Stimulated activated naive CD8-positive, alpha-beta T cell treated with anti-CD3 and anti-CD28 coated beads, Interleukin-15, amount 100 ng/mL, for 72 hours (primary cell): ENCODE measurements around the gene L2HGDH.
"Not testable (repeated sequence)": the region's sequence is repeated elsewhere in the genome, so short reads cannot be mapped to it uniquely, and the experiment has no call there.

Source experiments
- ATAC-seq: fragments of 150-1000 bp; cut with Tn5 transposase; 2 replicates; pipeline ENCODE4 v1.10.0; 2021; ENCODE audit warnings: mild to moderate bottlenecking, moderate library complexity
- DNase-seq, 2 donors: peaks; one replicate each; pipeline ENCODE4 v3.0.0; 2021 to 2022
- H3K27ac Mint-ChIP-seq, 2 donors: one replicate each; pipeline ENCODE4 v1.8.0; 2022; ENCODE audit warnings: mild to moderate bottlenecking in 2 of 2, mixed read lengths in 2 of 2, moderate library complexity in 2 of 2
- H3K27me3 Mint-ChIP-seq: one replicate; pipeline ENCODE4 v1.8.0; 2022; ENCODE audit warnings: mixed read lengths
- H3K4me1 Mint-ChIP-seq: one replicate; pipeline ENCODE4 v1.8.0; 2022; ENCODE audit warnings: mild to moderate bottlenecking, mixed read lengths
- H3K4me3 Mint-ChIP-seq, 2 donors: one replicate each; pipeline ENCODE4 v1.8.0; 2022; ENCODE audit warnings: mild to moderate bottlenecking in 2 of 2, mixed read lengths in 2 of 2, moderate library complexity in 1 of 2
- H3K9me3 Mint-ChIP-seq, 2 donors: one replicate each; pipeline ENCODE4 v1.8.0; 2022; ENCODE audit warnings: mixed read lengths in 2 of 2

The L2HGDH gene

DNA sequence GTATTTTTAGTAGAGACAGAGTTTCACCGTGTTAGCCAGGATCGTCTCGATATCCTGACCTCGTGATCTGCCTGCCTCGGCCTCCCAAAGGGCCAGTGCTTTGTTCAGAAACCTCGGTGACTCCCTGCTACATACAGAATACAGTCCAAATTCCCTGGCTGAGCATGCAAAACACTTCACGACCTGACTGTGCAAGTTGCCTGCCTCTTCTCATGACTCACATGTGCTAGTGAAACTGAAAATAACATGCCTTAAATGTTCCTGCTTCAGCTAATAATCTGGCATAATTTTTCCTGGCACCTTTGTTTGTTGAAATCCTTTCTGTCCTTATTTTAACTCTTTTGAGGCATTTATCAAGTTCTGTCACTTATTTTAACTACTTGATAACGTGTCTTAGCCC lies 8.3 kb upstream of the L2HGDH start:
- Mint-ChIP-seq H3K27me3 (no peaks in the 10 kb centered on the region), H3K4me1 (peaks cover 22% of the 10 kb centered on the region), H3K4me3 (no peak overlapping the region), H3K9me3 (no peaks in the 10 kb centered on the region), H3K27ac (no peak overlapping the region)
- ATAC-seq (no peak), DNase-seq (no peak)

DNA sequence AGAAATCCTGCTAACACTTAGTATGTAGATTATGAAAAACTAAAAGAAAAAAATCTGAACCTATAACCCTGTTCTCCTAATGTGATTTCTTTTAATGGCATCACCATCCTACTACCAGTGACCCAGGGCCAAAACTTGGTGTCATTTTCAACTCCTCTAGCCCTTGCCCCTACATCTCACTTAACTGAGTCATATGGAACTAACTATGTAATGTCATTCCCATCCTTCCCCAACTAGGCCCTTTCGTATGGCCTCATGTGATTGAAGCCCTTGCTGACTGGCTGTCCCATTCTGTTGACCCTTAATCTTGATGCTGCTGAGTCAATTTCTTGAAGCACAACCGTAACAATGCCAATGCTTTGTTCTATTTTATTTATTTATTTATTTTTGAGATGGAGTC lies 7.7 kb upstream of the L2HGDH start:
- Mint-ChIP-seq H3K4me1 (peaks cover 22% of the 10 kb centered on the region), H3K27ac (no peak overlapping the region)
- DNase-seq = no peak

DNA sequence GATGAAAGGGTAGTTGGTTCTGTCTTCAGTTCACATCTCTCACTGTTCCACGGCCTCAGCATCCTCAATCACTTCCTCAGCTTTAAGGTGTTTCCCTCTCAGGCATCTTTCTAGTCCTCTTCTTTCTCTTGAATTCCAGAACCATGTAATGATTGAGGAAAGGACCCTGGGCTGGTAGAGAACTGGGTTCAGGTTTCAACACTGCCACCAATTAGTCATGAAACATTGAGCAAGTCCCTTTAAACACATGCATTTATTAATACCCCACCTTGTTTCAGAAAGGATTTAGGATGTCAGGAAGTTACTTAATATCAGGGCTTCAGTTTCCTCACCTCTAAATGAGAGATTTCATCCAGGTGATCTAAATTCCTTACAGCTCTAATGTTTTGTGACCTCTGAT lies 7.3 kb upstream of the L2HGDH start:
- no peak for ATAC-seq
- Mint-ChIP-seq H3K27ac (no peak overlapping the region), H3K27me3 (no peaks in the 10 kb centered on the region)

More for the DNA sequence above, 7.7 kb upstream of the L2HGDH start:
- no peaks in the 10 kb centered on the region for H3K9me3 Mint-ChIP-seq
- no peaks in the 10 kb centered on the region for H3K27me3 Mint-ChIP-seq
- no peak for ATAC-seq
- no peak overlapping the region for H3K4me3 Mint-ChIP-seq

DNA sequence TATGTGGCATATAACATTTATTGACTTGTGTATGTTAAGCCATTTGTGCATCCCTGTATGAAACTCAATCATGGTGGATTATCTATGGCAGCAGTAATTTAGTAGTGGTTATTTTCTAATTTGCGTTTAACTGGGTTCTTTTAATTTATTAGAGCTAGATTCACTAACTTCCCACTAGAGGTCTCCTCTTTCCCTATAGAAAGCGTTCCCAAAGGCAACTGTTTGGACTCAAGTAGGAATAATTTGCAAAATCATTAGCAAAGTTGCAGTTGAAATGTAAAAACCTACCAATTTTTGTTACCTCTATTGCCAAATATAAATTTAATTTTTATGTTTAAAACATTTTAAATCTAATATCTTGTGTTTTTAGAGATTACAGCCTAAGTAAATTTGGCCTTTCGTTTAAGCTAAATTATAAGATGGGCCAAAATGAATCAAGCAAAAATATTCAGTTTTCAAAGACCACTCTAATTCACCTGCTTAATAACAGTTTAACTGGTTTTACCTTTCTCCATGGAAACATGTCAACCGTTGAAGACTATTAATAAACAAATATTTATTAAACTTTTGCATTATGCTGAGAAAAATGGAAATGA lies 6.1 kb upstream of the L2HGDH start:
- H3K9me3 Mint-ChIP-seq = peaks cover 0 to 8% of the 10 kb centered on the region in 2 donors
- H3K27ac Mint-ChIP-seq = no peak overlapping the region
- H3K27me3 Mint-ChIP-seq = no peaks in the 10 kb centered on the region
- DNase-seq (no peak), ATAC-seq (no peak)
- peaks cover 29% of the 10 kb centered on the region for H3K4me1 Mint-ChIP-seq
- H3K4me3 Mint-ChIP-seq = no peak overlapping the region

More for the DNA sequence above, 7.3 kb upstream of the L2HGDH start:
- no peak for DNase-seq
- no peak overlapping the region for H3K4me3 Mint-ChIP-seq
- peaks cover 0 to under 1% of the 10 kb centered on the region in 2 donors for H3K9me3 Mint-ChIP-seq
- peaks cover 22% of the 10 kb centered on the region for H3K4me1 Mint-ChIP-seq

DNA sequence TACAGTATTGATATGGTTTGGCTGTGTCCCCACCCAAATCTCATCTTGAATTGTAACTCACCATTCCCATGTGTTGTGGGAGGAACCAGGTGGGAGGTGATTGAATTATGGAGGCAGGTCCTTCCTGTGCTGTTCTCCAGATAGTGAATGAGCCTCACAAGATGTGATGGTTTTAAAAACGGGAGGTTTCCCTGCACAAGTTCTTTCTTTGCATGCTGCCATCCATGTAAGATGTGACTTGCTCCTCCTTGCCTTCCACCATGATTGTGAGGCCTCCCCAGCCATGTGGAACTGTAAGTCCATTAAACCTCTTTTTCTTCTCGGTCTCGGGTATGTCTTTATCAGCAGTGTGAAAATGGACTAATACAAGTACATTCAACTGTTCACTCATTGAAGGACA lies 2.1 kb upstream of the L2HGDH start:
- H3K9me3 Mint-ChIP-seq, H3K27me3 Mint-ChIP-seq, ATAC-seq, H3K27ac Mint-ChIP-seq, DNase-seq: not testable (repeated sequence)
- H3K4me1 Mint-ChIP-seq = peaks cover 48% of the 10 kb centered on the region
- H3K4me3 Mint-ChIP-seq = peak overlapping the region in 1 of 2 donors; percentile 22

DNA sequence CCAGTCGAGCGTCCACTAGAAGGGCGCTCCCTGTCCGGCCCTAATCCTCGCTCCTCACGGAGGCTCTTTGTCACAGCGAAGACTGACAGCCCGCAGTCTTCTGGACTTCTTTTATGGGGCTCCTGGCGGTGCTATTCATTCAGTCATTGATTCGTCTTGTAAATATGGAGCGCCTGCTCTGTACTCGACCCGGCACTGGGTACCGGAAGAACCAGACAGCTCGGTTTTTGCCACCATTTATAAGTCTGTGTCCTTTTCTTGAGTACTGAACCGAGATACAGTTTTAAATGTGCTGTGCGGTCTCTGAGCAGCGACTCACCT lies 665 bp upstream of the L2HGDH start:
- Mint-ChIP-seq H3K27ac (peak overlapping the region; percentile 98 to 99), H3K4me3 (peak overlapping the region; percentile 91 to 98), H3K9me3 (peaks cover 0 to 8% of the 10 kb centered on the region in 2 donors), H3K27me3 (no peaks in the 10 kb centered on the region), H3K4me1 (peaks cover 53% of the 10 kb centered on the region)
- DNase-seq (no peak), ATAC-seq (peak; percentile 53)

DNA sequence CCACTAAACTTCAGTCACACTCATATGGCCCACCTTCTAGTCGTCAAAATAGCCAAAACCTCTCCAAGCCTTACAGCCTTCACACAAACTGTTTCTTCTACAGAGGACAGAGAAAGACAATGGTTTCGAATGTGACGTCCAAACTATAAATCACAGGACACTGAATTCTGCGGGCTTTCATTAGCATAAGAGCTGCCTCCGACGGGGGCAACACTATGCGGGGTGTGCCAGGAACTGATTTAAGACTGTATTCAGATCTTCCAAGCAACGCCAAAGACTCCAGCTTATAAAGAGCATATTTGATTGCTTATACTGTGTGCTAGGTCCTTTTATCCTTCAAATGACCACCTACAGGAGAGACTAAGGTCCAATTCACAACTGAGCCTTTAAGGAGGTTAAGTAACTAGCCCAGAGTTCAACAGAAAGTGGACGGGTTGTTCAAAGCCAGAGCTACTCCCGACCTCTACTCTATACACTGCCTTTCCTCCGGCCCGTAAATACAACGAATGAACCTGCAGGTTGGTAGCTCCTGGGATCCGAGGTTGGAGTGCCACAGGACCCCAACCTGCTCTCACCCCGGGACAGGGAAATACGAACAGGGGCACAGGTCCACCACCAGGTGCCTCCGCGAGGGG lies 575 bp downstream of the L2HGDH start:
- H3K4me1 Mint-ChIP-seq = peaks cover 43% of the 10 kb centered on the region

DNA sequence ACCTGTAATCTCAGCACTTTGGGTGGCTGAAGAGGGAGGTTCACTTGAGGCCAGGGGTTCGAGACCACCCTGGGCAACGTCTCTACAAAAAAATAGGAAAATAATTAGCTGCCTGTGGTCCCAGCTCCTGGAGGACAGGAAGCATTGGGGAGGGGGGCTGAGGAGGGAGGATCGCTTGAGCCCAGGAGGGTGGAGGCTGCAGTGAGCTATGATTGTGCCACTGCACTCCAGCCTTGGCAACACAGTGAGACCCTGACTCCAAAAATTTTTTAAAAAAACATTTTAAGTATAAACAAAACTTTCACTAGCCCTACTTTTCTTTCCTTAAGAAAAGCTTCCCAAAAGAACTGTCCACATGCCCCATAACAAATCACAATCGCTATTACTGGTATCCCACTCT lies 1.6 kb downstream of the L2HGDH start:
- Mint-ChIP-seq H3K27ac (no peak overlapping the region), H3K4me3 (peak overlapping the region; percentile 91 to 98), H3K27me3 (no peaks in the 10 kb centered on the region), H3K9me3 (peaks cover 0 to 8% of the 10 kb centered on the region in 2 donors), H3K4me1 (peaks cover 36% of the 10 kb centered on the region)
- ATAC-seq (no peak), DNase-seq (no peak)

More for the DNA sequence above, 575 bp downstream of the L2HGDH start:
- DNase-seq (no peak), ATAC-seq (no peak)
- peak overlapping the region; percentile 68 to 84 for H3K27ac Mint-ChIP-seq
- H3K9me3 Mint-ChIP-seq = peaks cover 0 to 8% of the 10 kb centered on the region in 2 donors
- peak overlapping the region; percentile 91 to 98 for H3K4me3 Mint-ChIP-seq
- no peaks in the 10 kb centered on the region for H3K27me3 Mint-ChIP-seq

DNA sequence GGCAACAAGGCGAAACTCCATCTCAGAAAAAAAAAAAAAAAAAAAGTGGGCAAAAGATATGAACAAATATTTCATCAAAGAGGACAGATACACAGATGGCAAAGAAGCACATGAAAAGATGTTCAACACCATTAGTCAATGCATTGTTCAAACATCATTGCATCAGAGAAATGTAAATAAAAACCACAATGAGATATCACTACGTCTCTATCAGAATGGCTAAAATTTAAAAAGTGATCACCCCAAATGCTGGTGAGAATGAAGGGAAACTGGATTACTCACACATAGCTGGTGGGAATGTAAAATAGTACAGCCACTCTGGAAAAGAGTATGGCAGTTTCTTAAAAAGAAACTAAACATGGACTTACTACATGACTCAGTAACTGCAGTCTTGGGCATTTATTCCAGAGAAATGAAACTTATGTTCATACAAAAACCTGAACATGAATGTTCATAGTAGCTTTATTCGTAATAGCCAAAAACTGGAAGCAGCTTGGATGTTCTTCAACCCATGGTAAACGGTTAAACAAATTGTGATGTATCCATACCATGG lies 3.6 kb downstream of the L2HGDH start:
- no peak overlapping the region for H3K4me3 Mint-ChIP-seq
- peaks cover 31% of the 10 kb centered on the region for H3K4me1 Mint-ChIP-seq

DNA sequence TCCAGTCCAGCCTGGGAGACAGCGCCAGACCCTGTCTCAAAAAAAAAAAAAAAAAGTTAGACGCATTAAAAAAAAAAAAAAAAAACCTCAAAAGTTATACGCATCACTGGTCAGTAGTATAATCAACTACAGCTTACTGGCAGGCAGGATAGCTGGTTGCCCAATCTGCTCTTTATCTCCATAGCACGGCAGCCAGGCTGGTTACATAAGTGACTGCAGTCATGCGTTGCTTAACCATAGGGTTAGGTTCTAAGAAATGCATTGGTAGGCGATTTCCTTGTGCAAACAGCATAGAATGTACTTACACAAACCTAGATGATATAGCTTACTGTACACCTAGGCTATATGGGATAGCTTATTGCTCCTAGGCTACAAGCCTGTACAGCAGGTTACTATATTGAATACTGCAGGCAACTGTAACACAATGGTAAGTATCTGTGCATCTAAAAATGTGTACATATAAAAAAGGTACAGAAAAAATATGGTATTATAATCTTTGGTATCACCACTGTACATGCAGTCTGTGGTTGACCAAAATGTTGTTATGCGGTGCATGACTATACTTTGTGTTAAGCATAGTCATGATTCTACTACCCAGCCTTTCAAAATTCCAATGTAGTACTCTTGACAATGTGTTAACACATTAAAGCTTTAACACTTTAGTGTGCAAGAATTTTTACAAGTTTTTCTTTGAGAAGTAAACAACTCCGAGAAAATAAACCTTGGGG lies 8.1 kb downstream of the L2HGDH start:
- DNase-seq = no peak
- Mint-ChIP-seq H3K4me3 (no peak overlapping the region), H3K9me3 (no peaks in the 10 kb centered on the region), H3K27ac (no peak overlapping the region), H3K4me1 (peaks cover 13% of the 10 kb centered on the region), H3K27me3 (no peaks in the 10 kb centered on the region)
- ATAC-seq = no peak

More for the DNA sequence above, 3.6 kb downstream of the L2HGDH start:
- H3K27me3 Mint-ChIP-seq = no peaks in the 10 kb centered on the region
- DNase-seq (no peak), ATAC-seq (no peak)
- H3K9me3 Mint-ChIP-seq = no peaks in the 10 kb centered on the region
- peak overlapping the region in 1 of 2 donors; percentile 80 for H3K27ac Mint-ChIP-seq

DNA sequence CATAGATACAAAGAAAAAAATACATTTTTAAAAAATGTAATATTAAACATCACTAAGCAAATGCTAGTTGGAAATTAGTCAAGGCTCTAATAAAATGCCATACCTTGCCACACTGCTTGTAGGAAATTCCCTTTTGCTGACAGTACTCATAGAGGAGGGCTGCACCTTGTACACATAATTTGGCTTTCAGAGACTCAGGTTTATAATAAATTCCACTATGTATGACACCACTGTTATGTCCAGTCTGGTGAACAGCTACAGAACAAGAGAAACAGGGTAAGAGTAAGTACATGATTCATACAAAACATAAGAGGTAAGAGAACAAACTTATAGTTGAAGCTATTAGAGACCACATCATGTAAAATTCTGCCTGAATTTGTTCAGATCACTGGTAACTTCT lies 10.1 kb downstream of the L2HGDH start:
- ATAC-seq = no peak
- H3K9me3 Mint-ChIP-seq = no peaks in the 10 kb centered on the region
- H3K27ac Mint-ChIP-seq = no peak overlapping the region

DNA sequence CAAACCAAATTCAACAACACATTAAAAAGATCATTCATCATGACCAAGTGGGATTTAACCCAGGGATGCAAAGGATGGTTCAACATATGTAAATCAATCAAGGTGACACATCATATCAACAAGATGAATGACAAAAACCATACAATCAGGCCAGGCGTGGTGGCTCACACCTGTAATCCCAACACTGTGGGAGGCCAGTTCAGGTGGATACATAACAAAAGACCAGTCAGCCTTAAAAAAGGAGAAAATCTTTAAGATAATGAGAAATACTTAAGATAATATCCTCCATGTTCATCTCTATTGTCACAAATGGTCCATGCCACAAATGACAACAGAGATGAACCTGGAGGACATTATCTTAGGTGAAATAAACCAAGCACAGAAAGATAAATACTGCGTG lies 12.4 kb downstream of the L2HGDH start:
- ATAC-seq = no peak
- Mint-ChIP-seq H3K4me1 (peaks cover 18% of the 10 kb centered on the region), H3K27ac (no peak overlapping the region), H3K4me3 (no peak overlapping the region), H3K27me3 (no peaks in the 10 kb centered on the region), H3K9me3 (no peaks in the 10 kb centered on the region)
- DNase-seq = no peak

More for the DNA sequence above, 10.1 kb downstream of the L2HGDH start:
- Mint-ChIP-seq H3K27me3 (no peaks in the 10 kb centered on the region), H3K4me1 (peaks cover 18% of the 10 kb centered on the region), H3K4me3 (no peak overlapping the region)
- no peak for DNase-seq

DNA sequence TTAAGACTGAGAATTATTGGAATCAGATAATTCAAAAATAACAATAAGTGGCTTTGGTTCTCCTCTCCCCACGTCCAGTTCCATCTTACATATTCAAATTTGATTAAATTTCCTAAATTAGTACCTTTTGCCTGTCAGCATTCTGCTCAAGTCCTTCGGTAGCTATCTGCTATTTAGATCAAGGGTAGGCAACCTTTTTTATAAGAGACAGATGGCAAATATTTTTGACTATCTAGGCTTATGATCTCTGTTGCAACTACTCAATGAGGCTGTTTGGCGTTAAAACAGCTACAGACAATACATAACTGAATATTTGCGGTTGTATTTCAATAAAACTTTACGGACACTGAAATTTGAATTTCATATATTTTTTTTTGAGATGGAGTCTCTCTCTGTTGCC lies 21.7 kb downstream of the L2HGDH start:
- H3K4me3 Mint-ChIP-seq = no peak overlapping the region
- H3K27me3 Mint-ChIP-seq = no peaks in the 10 kb centered on the region
- no peak overlapping the region for H3K27ac Mint-ChIP-seq
- ATAC-seq (no peak), DNase-seq (no peak)
- no peaks in the 10 kb centered on the region for H3K4me1 Mint-ChIP-seq
- H3K9me3 Mint-ChIP-seq = no peaks in the 10 kb centered on the region

DNA sequence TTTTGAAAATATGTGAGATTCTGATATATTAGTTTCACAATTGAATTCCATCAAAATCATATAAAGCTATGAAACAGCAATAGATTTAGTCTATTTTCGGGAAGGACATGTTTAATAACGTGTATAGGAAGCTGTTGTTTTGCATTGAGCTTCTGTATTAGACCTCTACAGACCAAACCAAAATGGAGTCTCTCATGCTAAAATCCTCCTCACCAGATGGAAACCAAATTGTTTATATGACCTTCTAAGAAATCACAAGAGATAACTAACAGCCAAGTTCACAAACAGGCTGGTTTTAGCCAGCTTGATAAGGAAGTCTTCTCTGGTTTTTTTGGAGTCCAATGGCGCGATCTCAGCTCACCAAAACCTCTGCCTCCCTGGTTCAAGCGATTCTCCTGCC lies 23.9 kb downstream of the L2HGDH start:
- Mint-ChIP-seq H3K9me3 (no peaks in the 10 kb centered on the region), H3K4me1 (no peaks in the 10 kb centered on the region), H3K27me3 (no peaks in the 10 kb centered on the region), H3K4me3 (no peak overlapping the region), H3K27ac (no peak overlapping the region)
- no peak for ATAC-seq
- DNase-seq = no peak

DNA sequence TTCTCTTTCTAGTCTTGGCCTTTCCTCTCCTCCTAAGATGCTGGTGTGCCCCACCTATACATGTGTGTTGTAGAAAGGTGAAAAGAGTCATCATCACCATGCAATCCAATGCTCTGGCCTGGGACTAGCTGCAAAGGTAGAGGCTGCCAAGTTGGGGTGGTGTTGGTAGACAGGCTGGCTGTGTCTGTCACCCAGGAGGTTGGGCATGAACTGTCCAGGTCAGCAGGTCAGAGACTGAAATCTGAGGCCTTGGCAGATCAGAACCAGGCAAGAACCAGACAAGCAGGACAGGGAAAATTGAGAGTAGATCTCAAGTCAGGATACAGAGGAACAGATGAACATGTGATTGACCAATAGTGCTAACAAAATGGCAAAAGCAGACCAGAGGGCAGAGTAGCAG lies 26.2 kb downstream of the L2HGDH start:
- no peak for DNase-seq
- H3K9me3 Mint-ChIP-seq = no peaks in the 10 kb centered on the region
- H3K27me3 Mint-ChIP-seq = no peaks in the 10 kb centered on the region
- no peak for ATAC-seq
- peak overlapping the region in 1 of 2 donors; percentile 61 for H3K27ac Mint-ChIP-seq
- H3K4me1 Mint-ChIP-seq = no peaks in the 10 kb centered on the region
- no peak overlapping the region for H3K4me3 Mint-ChIP-seq

DNA sequence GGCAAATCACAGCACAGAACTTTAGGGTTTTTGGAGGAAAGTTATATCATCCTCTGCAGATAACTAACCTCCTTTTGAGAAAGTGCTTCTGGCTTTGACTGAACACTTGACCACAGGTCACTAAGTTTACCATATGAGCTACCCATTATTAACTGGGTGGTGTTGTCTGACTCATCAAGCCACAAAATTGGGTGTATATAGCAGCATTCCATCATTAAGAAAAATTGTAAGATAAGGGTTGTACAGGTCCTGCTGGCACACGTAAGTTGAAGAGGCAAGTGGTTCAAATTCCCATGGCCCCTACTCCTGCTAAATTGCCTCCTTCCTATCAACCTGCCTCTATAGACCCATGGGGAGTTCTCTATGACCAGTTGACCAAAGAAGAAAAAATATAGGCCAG lies 39.5 kb downstream of the L2HGDH start:
- Mint-ChIP-seq H3K4me1 (no peaks in the 10 kb centered on the region), H3K27ac (no peak overlapping the region), H3K4me3 (no peak overlapping the region), H3K27me3 (no peaks in the 10 kb centered on the region), H3K9me3 (no peaks in the 10 kb centered on the region)
- no peak for ATAC-seq
- no peak for DNase-seq
